Heart left ventricle (tissue), 16 donors: ENCODE data around the gene SHFL. TPM values are rescaled to one million over a fixed set of nuclear protein-coding genes. Genes with fewer than 3 reads are reported as not detected.

Source experiments
- ATAC-seq, 4 donors: fragments of 200-7000 bp; cut with Tn5 transposase; one replicate each; pipeline ENCODE4 v1.9.1; 2020 to 2022; ENCODE audit warnings: moderate library complexity in 4 of 4, mild to moderate bottlenecking in 3 of 4, moderate number of reproducible peaks in 1 of 4
- DNase-seq, 5 donors: peaks; one replicate each; pipeline ENCODE4 v3.0.0-alpha.2; 2020
- H3K27ac ChIP-seq, 12 donors: fragments of 200-600 bp; sonication (generic) in 4 of 12; one replicate each; pipeline versions ENCODE4 v1.5.0 to v1.8.0; 2016 to 2022; ENCODE audit warnings: mild to moderate bottlenecking in 2 of 12
- H3K27me3 ChIP-seq, 9 donors: fragments of 200-600 bp; sonication (generic) in 2 of 9; one replicate each; pipeline versions ENCODE4 v1.5.1 to v1.8.0; 2016 to 2022; ENCODE audit warnings: mild to moderate bottlenecking in 3 of 9
- H3K36me3 ChIP-seq, 9 donors: fragments of 200-600 bp; sonication (generic) in 2 of 9; one replicate each; pipeline versions ENCODE4 v1.5.0 to v1.8.0; 2018 to 2022; ENCODE audit warnings: mild to moderate bottlenecking in 2 of 9
- H3K4me1 ChIP-seq, 12 donors: fragments of 200-600 bp; sonication (generic) in 4 of 12; one replicate each; pipeline versions ENCODE4 v1.5.0 to v1.8.0; 2016 to 2022; ENCODE audit warnings: mild to moderate bottlenecking in 3 of 12
- H3K4me3 ChIP-seq, 12 donors: fragments of 200-600 bp; sonication (generic) in 4 of 12; one replicate each; pipeline versions ENCODE4 v1.5.0 to v1.8.0; 2017 to 2022; ENCODE audit warnings: mild to moderate bottlenecking in 9 of 12, moderate library complexity in 4 of 12
- H3K9me3 ChIP-seq, 12 donors: fragments of 200-600 bp; sonication (generic) in 4 of 12; one replicate each; pipeline versions ENCODE4 v1.5.0 to v1.8.0; 2016 to 2022; ENCODE audit warnings: mild to moderate bottlenecking in 1 of 12
- CTCF ChIP-seq, 12 donors: fragments of 200-600 bp; sonication (generic) in 4 of 12; IDR thresholded peaks; one replicate each; pipeline versions ENCODE4 v1.5.0 to v1.8.0; 2018 to 2022; ENCODE audit warnings: antibody characterized with exemption in 12 of 12, mild to moderate bottlenecking in 5 of 12
- POLR2A ChIP-seq, 2 donors: fragments of 450-650 bp; IDR thresholded peaks; one replicate each; pipeline ENCODE4 v1.6.1; 2017; ENCODE audit warnings: antibody characterized with exemption in 2 of 2, mild to moderate bottlenecking in 2 of 2, moderate library complexity in 2 of 2
- WGBS, 4 donors: extraction: QIAGEN DNeasy Blood & Tissue Kit in 2 of 4; methylation state at CpG; one replicate each; pipeline versions ENCODE4 v1.1.5 to v1.1.7; 2013 to 2018; 5-methylcytosine and 5-hydroxymethylcytosine counted together
- intact Hi-C, 10 donors: fragments of 100-400 bp; cut with DNase I; formaldehyde crosslinking; loops; one replicate each; pipeline versions ENCODE4 v1.11.1 to v1.14.2; 2022
- polyA plus RNA-seq, 2 donors: library from polyadenylated mRNA; stranded (reverse); fragments of 200-250 nt; gene quantifications; one replicate each; pipeline ENCODE4 v1.2.3, GENCODE V29; 2013
- total RNA-seq, 9 donors: library from RNA; depleted of rRNA in 2 of 9; stranded (reverse); fragments of >200 nt in 2 of 9; fragmentation: NEBNext Ultra II Directional in 3 of 9; extraction: Animal tissue kit (Norgen Biotek cat#: 25700) in 3 of 9; gene quantifications; one replicate each; pipeline versions ENCODE4 v1.1.0 to v1.2.4, GENCODE V29; 2016 to 2023
- donor health status: ischemic (EF 13 %, LVEDD 7.1; RV severe dilation, severe dysfunction).
- donor health status: healthy with polysubstance abuse.
- donor health status: DM: no; HTN: yes; CAD: no.
- donor health status: DM: no; HTN: no; CAD: no.
- donor health status: ischemic (EF 25% LVEDD 6.9; RV normal size, moderate dysfunction).
- donor health status: ischemic (EF 25% LVEDD 5.7; RV mildly dilated, moderate dysfunction).
- donor health status: healthy.
- donor health status: DM: yes; HTN: yes; CAD: no.
- donor health status: ischemic (EF 35%, LVEDD 5.7; RV mildly dilated, moderate dysfunction).
- donor health status: nonischemic (EF 11% LVEDD 7.7; RV severe dilation, severe dysfunction).
- donor health status: DM: yes; HTN: yes; CAD: no.
- donor health status: PGD.
- donor health status: ischemic (EF 29% LVEDD 5.4; RV normal size, mild dysfunction).
- donor health status: nonischemic (EF 23%, LVEDD 6.1; RV moderate dilation, normal function).

The SHFL gene
- total and polyA plus RNA-seq, 11 donors: 6.3 to 29.0 (median 8.7) TPM

GRCh38 chr19:10043286-10043927 lies 42.7 kb upstream of the SHFL start:
- Histone ChIP-seq H3K27ac (no peak overlapping the region), H3K27me3 (peaks cover 0 to 16% (median 0%) of the 10 kb centered on the region in 9 donors), H3K4me1 (no peaks in the 10 kb centered on the region), H3K4me3 (no peak overlapping the region), H3K36me3 (no peaks in the 10 kb centered on the region), H3K9me3 (peaks cover 0 to 60% (median 44%) of the 10 kb centered on the region in 12 donors)
- 60 to 76% (median 73%) methylated on average over 4 of the region's 4 CpGs for WGBS, 4 donors
- DNase-seq (no peak), ATAC-seq (no peak)
- intact Hi-C loops: loop anchor here in 1 of 10 donors (2.0 kb wide), 1 partner anchor 41 kb away; no protein-coding TSS in a partner anchor
- TF ChIP-seq POLR2A (IDR thresholded peaks at IDR 0.05) (no peak), CTCF (IDR thresholded peaks at IDR 0.05) (no peak)

GRCh38 chr19:10044390-10044789 lies 41.7 kb upstream of the SHFL start:
- H3K36me3 ChIP-seq: no peaks in the 10 kb centered on the region
- no peaks in the 10 kb centered on the region for H3K4me1 ChIP-seq
- no peak overlapping the region for H3K27ac ChIP-seq
- no peak for TF ChIP-seq POLR2A (IDR thresholded peaks at IDR 0.05)
- TF ChIP-seq CTCF (IDR thresholded peaks at IDR 0.05): no peak
- ATAC-seq (no peak), DNase-seq (no peak)
- no peak overlapping the region for H3K4me3 ChIP-seq
- peaks cover 0 to 59% (median 44%) of the 10 kb centered on the region in 12 donors for H3K9me3 ChIP-seq
- H3K27me3 ChIP-seq: peaks cover 0 to 9% (median 0%) of the 10 kb centered on the region in 9 donors
- WGBS, 4 donors: 62 to 94% (median 75%) methylated on average over 1 of the region's 1 CpG
- intact Hi-C loops: no loop called here

GRCh38 chr19:10045371-10045770 lies 40.7 kb upstream of the SHFL start:
- TF ChIP-seq POLR2A (IDR thresholded peaks at IDR 0.05): no peak
- TF ChIP-seq CTCF (IDR thresholded peaks at IDR 0.05): no peak
- intact Hi-C loops: no loop called here
- WGBS, 4 donors: 41 to 76% (median 47%) methylated on average over 1 of the region's 1 CpG

GRCh38 chr19:10049626-10050025 lies 36.5 kb upstream of the SHFL start:
- no peak for DNase-seq
- no peak for ATAC-seq

More at GRCh38 chr19:10045371-10045770, 40.7 kb upstream of the SHFL start:
- no peak for DNase-seq
- no peaks in the 10 kb centered on the region for H3K4me1 ChIP-seq
- H3K27ac ChIP-seq: no peak overlapping the region
- peaks cover 0 to 59% (median 44%) of the 10 kb centered on the region in 12 donors for H3K9me3 ChIP-seq
- no peak overlapping the region for H3K4me3 ChIP-seq
- H3K36me3 ChIP-seq: no peaks in the 10 kb centered on the region
- no peak for ATAC-seq
- H3K27me3 ChIP-seq: peaks cover 0 to 4% (median 0%) of the 10 kb centered on the region in 9 donors

More at GRCh38 chr19:10049626-10050025, 36.5 kb upstream of the SHFL start:
- Histone ChIP-seq H3K9me3 (peaks cover 0 to 18% (median 9%) of the 10 kb centered on the region in 12 donors), H3K4me1 (no peaks in the 10 kb centered on the region), H3K4me3 (no peak overlapping the region), H3K27ac (no peak overlapping the region), H3K27me3 (peaks cover 0 to 8% (median 0%) of the 10 kb centered on the region in 9 donors), H3K36me3 (no peaks in the 10 kb centered on the region)
- 27 to 80% (median 64%) methylated on average over 2 of the region's 2 CpGs for WGBS, 4 donors
- intact Hi-C loops: no loop called here
- TF ChIP-seq CTCF (IDR thresholded peaks at IDR 0.05) (no peak), POLR2A (IDR thresholded peaks at IDR 0.05) (no peak)
